H9 (cell line): ENCODE data around the gene PRKAG1. TPM values are rescaled to one million over a fixed set of nuclear protein-coding genes. Genes with fewer than 3 reads are reported as not detected.

Experiments used
- DNase-seq: peaks from one replicate; pipeline ENCODE4 v3.0.0-alpha.2; 2017
- H2AFZ ChIP-seq: one replicate; pipeline ENCODE4 v1.6.1; 2013; ENCODE audit warnings: mild to moderate bottlenecking, low read length, control low read depth, moderate library complexity
- H2AK5ac ChIP-seq: 2 replicates; pipeline ENCODE4 v1.6.1; 2013; ENCODE audit warnings: low read length, control low read depth, mixed read lengths; ENCODE audit not compliant: insufficient read length
- H2BK120ac ChIP-seq: one replicate; pipeline ENCODE4 v1.6.1; 2013; ENCODE audit warnings: low read depth, mild to moderate bottlenecking, low read length, control low read depth, inconsistent platforms; ENCODE audit not compliant: poor library complexity, severe bottlenecking
- H2BK12ac ChIP-seq: 2 replicates; pipeline ENCODE4 v1.6.1; 2013; ENCODE audit warnings: low read length, control low read depth, mixed read lengths, low read depth; ENCODE audit not compliant: insufficient read length
- H2BK15ac ChIP-seq: 2 replicates; pipeline ENCODE4 v1.6.1; 2013; ENCODE audit warnings: low read depth, low read length, control low read depth
- H2BK20ac ChIP-seq: one replicate; pipeline ENCODE4 v1.6.1; 2013; ENCODE audit warnings: low read depth, mild to moderate bottlenecking, low read length, control low read depth, inconsistent platforms; ENCODE audit not compliant: poor library complexity, severe bottlenecking
- H2BK5ac ChIP-seq: 2 replicates; pipeline ENCODE4 v1.6.1; 2013; ENCODE audit warnings: low read length, control low read depth, mixed read lengths; ENCODE audit not compliant: insufficient read length
- H3K14ac ChIP-seq: 2 replicates; pipeline ENCODE4 v1.6.1; 2013; ENCODE audit warnings: low read length, control low read depth; ENCODE audit not compliant: insufficient read depth
- H3K18ac ChIP-seq: 2 replicates; pipeline ENCODE4 v1.6.1; 2013; ENCODE audit warnings: low read depth, mild to moderate bottlenecking, mixed read lengths, low read length, control low read depth; ENCODE audit not compliant: insufficient read length
- H3K23ac ChIP-seq: 2 replicates; pipeline ENCODE4 v1.6.1; 2013; ENCODE audit warnings: low read length, control low read depth, mixed read lengths, low read depth; ENCODE audit not compliant: insufficient read length
- H3K23me2 ChIP-seq: 2 replicates; pipeline ENCODE4 v1.6.1; 2013; ENCODE audit warnings: low read depth, mild to moderate bottlenecking, mixed read lengths, low read length, control low read depth; ENCODE audit not compliant: insufficient read length, poor library complexity, severe bottlenecking
- H3K27ac ChIP-seq: 2 replicates; pipeline ENCODE4 v1.5.1; 2013; ENCODE audit warnings: low read length, control low read depth, mixed read lengths, low read depth; ENCODE audit not compliant: insufficient read length
- H3K27me3 ChIP-seq: 2 replicates; pipeline ENCODE4 v1.6.1; 2013; ENCODE audit warnings: low read length, control low read depth, inconsistent platforms; ENCODE audit not compliant: insufficient read depth
- H3K4ac ChIP-seq: 2 replicates; pipeline ENCODE4 v1.6.1; 2013; ENCODE audit warnings: low read depth, mild to moderate bottlenecking, control low read depth, inconsistent platforms, low read length, moderate library complexity
- H3K4me1 ChIP-seq: 2 replicates; pipeline ENCODE4 v1.6.1; 2013; ENCODE audit warnings: low read length, control low read depth, inconsistent platforms; ENCODE audit not compliant: insufficient read depth
- H3K4me2 ChIP-seq: 2 replicates; pipeline ENCODE4 v1.6.1; 2013; ENCODE audit warnings: low read length, control low read depth, mixed read lengths; ENCODE audit not compliant: insufficient read length, insufficient read depth
- H3K56ac ChIP-seq: 2 replicates; pipeline ENCODE4 v1.6.1; 2013; ENCODE audit warnings: low read depth, mild to moderate bottlenecking, mixed read lengths, low read length, control low read depth; ENCODE audit not compliant: insufficient read length
- H3K79me1 ChIP-seq: 2 replicates; pipeline ENCODE4 v1.6.1; 2013; ENCODE audit warnings: low read depth, mild to moderate bottlenecking, moderate library complexity, low read length, control low read depth, inconsistent platforms; ENCODE audit not compliant: insufficient read depth, poor library complexity, severe bottlenecking
- H3K79me2 ChIP-seq: 2 replicates; pipeline ENCODE4 v1.6.1; 2013; ENCODE audit warnings: low read length, control low read depth, inconsistent platforms; ENCODE audit not compliant: insufficient read depth
- H3K9ac ChIP-seq: 2 replicates; pipeline ENCODE4 v1.6.1; 2013; ENCODE audit warnings: low read length, control low read depth, mixed read lengths; ENCODE audit not compliant: insufficient read length; ENCODE audit errors: extremely low read depth
- H3K9me3 ChIP-seq: one replicate; pipeline ENCODE4 v1.6.1; 2013; ENCODE audit warnings: low read depth, low read length, inconsistent platforms; ENCODE audit not compliant: control insufficient read depth
- H3T11ph ChIP-seq: one replicate; pipeline ENCODE4 v1.6.1; 2013; ENCODE audit warnings: mild to moderate bottlenecking, low read length, control low read depth, inconsistent platforms
- H4K20me1 ChIP-seq: one replicate; pipeline ENCODE4 v1.6.1; 2013; ENCODE audit not compliant: control insufficient read depth, insufficient read length, insufficient read depth
- H4K5ac ChIP-seq: 2 replicates; pipeline ENCODE4 v1.6.1; 2013; ENCODE audit warnings: low read depth, mild to moderate bottlenecking, mixed read lengths, low read length, control low read depth; ENCODE audit not compliant: insufficient read length
- H4K8ac ChIP-seq: replicated peaks from 2 replicates; pipeline ENCODE4 v1.6.1; 2013; ENCODE audit warnings: low read length, control low read depth, mixed read lengths, low read depth; ENCODE audit not compliant: insufficient read length
- H4K91ac ChIP-seq: 2 replicates; pipeline ENCODE4 v1.6.1; 2013; ENCODE audit warnings: low read depth, mild to moderate bottlenecking, moderate library complexity, mixed read lengths, low read length, control low read depth; ENCODE audit not compliant: insufficient read length
- H3K27ac Mint-ChIP-seq, 3 experiments: 2 replicates in 2 of 3; 3 replicates in 1 of 3; pipeline ENCODE4 v1.8.0; 2020 to 2021; ENCODE audit warnings: mixed read lengths in 3 of 3, mild to moderate bottlenecking in 1 of 3, moderate library complexity in 1 of 3
- H3K27me3 Mint-ChIP-seq: 2 replicates; pipeline ENCODE4 v1.8.0; 2021; ENCODE audit warnings: low read depth, mild to moderate bottlenecking, moderate library complexity, mixed read lengths
- H3K36me3 Mint-ChIP-seq, 3 experiments: 2 replicates in 2 of 3; 3 replicates in 1 of 3; pipeline ENCODE4 v1.8.0; 2020 to 2021; ENCODE audit warnings: low read depth in 3 of 3, mixed read lengths in 3 of 3; ENCODE audit not compliant: insufficient read depth in 1 of 3
- H3K4me1 Mint-ChIP-seq, 2 experiments: 2 replicates each; pipeline ENCODE4 v1.8.0; 2020; ENCODE audit warnings: mixed read lengths in 2 of 2
- H3K4me3 Mint-ChIP-seq, 2 experiments: 2 replicates in 1 of 2; 3 replicates in 1 of 2; pipeline ENCODE4 v1.8.0; 2020 to 2021; ENCODE audit warnings: mild to moderate bottlenecking in 2 of 2, mixed read lengths in 2 of 2, moderate library complexity in 1 of 2
- H3K9me3 Mint-ChIP-seq, 2 experiments: 2 replicates in 1 of 2; 3 replicates in 1 of 2; pipeline ENCODE4 v1.8.0; 2020; ENCODE audit warnings: mild to moderate bottlenecking in 2 of 2, mixed read lengths in 2 of 2, moderate library complexity in 1 of 2
- WGBS: extraction: QIAGEN DNeasy Blood & Tissue Kit; methylation state at CpG from one replicate; pipeline ENCODE4 v1.1.7; 2013; ENCODE audit warnings: missing lambda C conversion rate, low lambda C conversion rate, mixed read lengths; ENCODE audit not compliant: insufficient read length; ENCODE audit errors: extremely low coverage; 5-methylcytosine and 5-hydroxymethylcytosine counted together
- total RNA-seq: library from RNA; stranded (reverse); gene quantifications from 2 replicates; pipeline ENCODE4 v1.2.1, GENCODE V29; 2021
- TF ChIP-seq, protein P1 (sequence below): fragments of 200-600 bp; sonication (generic); conservative IDR thresholded peaks from 3 replicates; pipeline ENCODE4 v1.8.0; 2021; ENCODE audit warnings: antibody characterized with exemption, mild to moderate bottlenecking

The PRKAG1 gene
- total RNA-seq, 1 experiment from 2014 or later = 34.8 TPM

GRCh38 chr12:49052451-49053208 lies 34.1 kb upstream of the PRKAG1 start:
- no peak overlapping the region for H3K4ac ChIP-seq
- H3K9me3 ChIP-seq = no peaks in the 10 kb centered on the region
- no peaks in the 10 kb centered on the region for H3K9me3 Mint-ChIP-seq
- no peak overlapping the region for H3T11ph ChIP-seq
- H2BK12ac ChIP-seq = no peak overlapping the region
- no peak overlapping the region for H3K18ac ChIP-seq
- H2BK20ac ChIP-seq = no peak overlapping the region
- no peak overlapping the region for H4K5ac ChIP-seq
- no peaks in the 10 kb centered on the region for H3K23me2 ChIP-seq
- peaks cover 26% of the 10 kb centered on the region; the same call in 1 of the 2 replicates for H3K79me2 ChIP-seq
- no peak overlapping the region for H3K9ac ChIP-seq
- no peak overlapping the region for H4K8ac ChIP-seq
- H2BK120ac ChIP-seq = no peak overlapping the region
- H4K20me1 ChIP-seq = no peaks in the 10 kb centered on the region
- peaks cover 69 to 83% (median 83%) of the 10 kb centered on the region in 3 experiments for H3K36me3 Mint-ChIP-seq
- H3K27ac ChIP-seq = no peak overlapping the region
- TF ChIP-seq, protein P1, sequence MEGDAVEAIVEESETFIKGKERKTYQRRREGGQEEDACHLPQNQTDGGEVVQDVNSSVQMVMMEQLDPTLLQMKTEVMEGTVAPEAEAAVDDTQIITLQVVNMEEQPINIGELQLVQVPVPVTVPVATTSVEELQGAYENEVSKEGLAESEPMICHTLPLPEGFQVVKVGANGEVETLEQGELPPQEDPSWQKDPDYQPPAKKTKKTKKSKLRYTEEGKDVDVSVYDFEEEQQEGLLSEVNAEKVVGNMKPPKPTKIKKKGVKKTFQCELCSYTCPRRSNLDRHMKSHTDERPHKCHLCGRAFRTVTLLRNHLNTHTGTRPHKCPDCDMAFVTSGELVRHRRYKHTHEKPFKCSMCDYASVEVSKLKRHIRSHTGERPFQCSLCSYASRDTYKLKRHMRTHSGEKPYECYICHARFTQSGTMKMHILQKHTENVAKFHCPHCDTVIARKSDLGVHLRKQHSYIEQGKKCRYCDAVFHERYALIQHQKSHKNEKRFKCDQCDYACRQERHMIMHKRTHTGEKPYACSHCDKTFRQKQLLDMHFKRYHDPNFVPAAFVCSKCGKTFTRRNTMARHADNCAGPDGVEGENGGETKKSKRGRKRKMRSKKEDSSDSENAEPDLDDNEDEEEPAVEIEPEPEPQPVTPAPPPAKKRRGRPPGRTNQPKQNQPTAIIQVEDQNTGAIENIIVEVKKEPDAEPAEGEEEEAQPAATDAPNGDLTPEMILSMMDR = 0 out of 3 replicates have a peak, but pooled peaks have one; percentile 12
- H3K56ac ChIP-seq = no peak overlapping the region
- 0 out of 7 replicates have a peak overlapping the region, but pooled peaks of 1 of the 3 experiments have one; percentile 28 for H3K27ac Mint-ChIP-seq
- no peaks in the 10 kb centered on the region for H3K27me3 Mint-ChIP-seq
- H2AK5ac ChIP-seq = no peak overlapping the region
- H3K4me2 ChIP-seq = no peak overlapping the region
- peaks cover 20% of the 10 kb centered on the region for H3K79me1 ChIP-seq
- no peak overlapping the region for H3K14ac ChIP-seq
- H3K23ac ChIP-seq = no peak overlapping the region
- no peak overlapping the region for H2BK15ac ChIP-seq
- peaks cover 6% of the 10 kb centered on the region for H3K4me1 ChIP-seq
- H4K91ac ChIP-seq = no peak overlapping the region
- DNase-seq = no peak
- H2BK5ac ChIP-seq = no peak overlapping the region
- no CpG with 5 or more reads among the region's 16 CpGs for WGBS
- H3K4me1 Mint-ChIP-seq = peaks cover 25 to 28% of the 10 kb centered on the region in 2 experiments
- no peak overlapping the region for H2AFZ ChIP-seq
- no peak overlapping the region for H3K4me3 Mint-ChIP-seq
- H3K27me3 ChIP-seq = no peaks in the 10 kb centered on the region
